Hepatocyte (in vitro differentiated cells): ENCODE data around the gene ATP8B3.

Experiments used
- EZH2 ChIP-seq: fragments of 200-600 bp; sonication (generic); IDR thresholded peaks from 2 replicates; pipeline ENCODE4 v1.6.1; 2016; ENCODE audit warnings: antibody characterized with exemption, mild to moderate bottlenecking, borderline replicate concordance
- EZH2phosphoT487 ChIP-seq: fragments of 200-600 bp; sonication (generic); IDR thresholded peaks from one replicate; pipeline ENCODE4 v1.6.1; 2018; ENCODE audit warnings: antibody characterized with exemption, mild to moderate bottlenecking, low read depth, moderate library complexity; ENCODE audit not compliant: unreplicated experiment, severe bottlenecking
- TF ChIP-seq, protein P1 (sequence below): fragments of 200-600 bp; sonication (generic); IDR thresholded peaks from 2 replicates; pipeline ENCODE4 v1.5.1; 2016; ENCODE audit warnings: antibody characterized with exemption, mild to moderate bottlenecking; ENCODE audit not compliant: poor library complexity

DNA sequence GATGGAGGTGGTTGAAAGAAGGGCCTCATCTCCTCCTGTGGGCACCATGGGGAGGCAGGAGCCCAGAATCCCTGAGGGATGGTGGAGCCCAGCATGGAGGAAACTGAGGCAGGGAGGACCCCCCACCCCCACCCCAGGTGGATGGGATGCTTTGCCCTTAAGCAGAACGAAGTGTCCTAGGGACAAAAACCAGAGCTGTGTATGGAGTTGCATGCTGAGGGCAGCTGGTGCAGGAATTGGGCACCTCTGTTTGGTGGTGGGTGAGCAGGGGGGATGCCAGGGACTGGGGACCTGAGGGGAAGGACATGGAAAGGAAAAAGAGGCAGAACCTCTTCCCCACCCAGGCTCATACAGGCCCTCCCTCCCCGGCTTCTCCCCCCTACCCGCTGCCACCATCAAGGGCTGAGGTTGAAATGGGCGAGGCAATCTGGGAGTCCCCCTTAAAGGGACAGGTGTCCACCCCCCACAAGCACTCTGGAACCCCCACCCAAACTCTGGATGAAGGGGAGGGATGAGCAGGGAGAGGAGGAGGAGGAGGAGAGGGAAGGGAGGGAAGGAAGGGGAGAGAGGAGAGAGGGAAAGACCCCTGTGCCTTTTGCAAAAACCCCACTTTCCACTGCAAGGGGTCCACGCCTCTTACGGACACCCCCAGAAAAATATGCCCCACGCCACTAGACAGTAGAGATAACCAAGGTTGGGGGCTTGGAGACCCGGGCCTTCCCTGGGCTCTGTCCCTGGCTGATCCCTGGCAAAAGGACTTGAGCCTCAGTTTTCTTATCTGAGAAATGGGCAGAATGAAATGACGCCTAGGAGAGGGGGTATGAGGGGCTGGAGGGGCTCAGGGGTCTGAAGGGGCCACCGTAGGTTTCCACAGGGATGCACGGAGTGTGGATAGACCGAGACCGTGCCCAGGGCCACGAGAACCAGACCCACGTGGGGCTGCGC, 52.8 kb downstream of the ATP8B3 start:
- TF ChIP-seq, protein P1, sequence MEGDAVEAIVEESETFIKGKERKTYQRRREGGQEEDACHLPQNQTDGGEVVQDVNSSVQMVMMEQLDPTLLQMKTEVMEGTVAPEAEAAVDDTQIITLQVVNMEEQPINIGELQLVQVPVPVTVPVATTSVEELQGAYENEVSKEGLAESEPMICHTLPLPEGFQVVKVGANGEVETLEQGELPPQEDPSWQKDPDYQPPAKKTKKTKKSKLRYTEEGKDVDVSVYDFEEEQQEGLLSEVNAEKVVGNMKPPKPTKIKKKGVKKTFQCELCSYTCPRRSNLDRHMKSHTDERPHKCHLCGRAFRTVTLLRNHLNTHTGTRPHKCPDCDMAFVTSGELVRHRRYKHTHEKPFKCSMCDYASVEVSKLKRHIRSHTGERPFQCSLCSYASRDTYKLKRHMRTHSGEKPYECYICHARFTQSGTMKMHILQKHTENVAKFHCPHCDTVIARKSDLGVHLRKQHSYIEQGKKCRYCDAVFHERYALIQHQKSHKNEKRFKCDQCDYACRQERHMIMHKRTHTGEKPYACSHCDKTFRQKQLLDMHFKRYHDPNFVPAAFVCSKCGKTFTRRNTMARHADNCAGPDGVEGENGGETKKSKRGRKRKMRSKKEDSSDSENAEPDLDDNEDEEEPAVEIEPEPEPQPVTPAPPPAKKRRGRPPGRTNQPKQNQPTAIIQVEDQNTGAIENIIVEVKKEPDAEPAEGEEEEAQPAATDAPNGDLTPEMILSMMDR = no peak
- no peak for TF ChIP-seq EZH2phosphoT487
- no peak for TF ChIP-seq EZH2
